MCF 10A (cell line): ENCODE results near the gene STEEP1. TPM values are rescaled to one million over a fixed set of nuclear protein-coding genes. Genes with fewer than 3 reads are reported as not detected.

ENCODE experiments used
- BruUV-seq: library from RNA; stranded (reverse); fragments of 400-500 nt; replicated peaks from 2 replicates; lab custom pipeline; 2021; lab: Mats Ljungman, UMichigan
- CTCF ChIA-PET: fragments of 300-600 bp; sonication (Branson Sonifier 250); formaldehyde crosslinking; extraction: SDS; loops from one replicate; lab custom pipeline; 2021; ENCODE audit warnings: antibody characterized with exemption, inconsistent platforms; lab: Yijun Ruan, JAX
- POLR2A ChIA-PET: fragments of 300-600, 350-650 bp; sonication (Branson Sonifier 250); formaldehyde crosslinking; extraction: SDS; loops from one replicate; lab custom pipeline; 2020; ENCODE audit warnings: antibody characterized with exemption, inconsistent platforms; lab: Yijun Ruan, JAX
- DNase-seq: peaks from one replicate; pipeline ENCODE4 v3.0.0-alpha.2; 2018; ENCODE audit not compliant: unreplicated experiment
- H3K27ac Mint-ChIP-seq: one replicate; pipeline ENCODE4 v1.8.0; 2022; ENCODE audit warnings: mild to moderate bottlenecking, low read depth, mixed read lengths; ENCODE audit not compliant: unreplicated experiment
- H3K27me3 Mint-ChIP-seq: one replicate; pipeline ENCODE4 v1.8.0; 2022; ENCODE audit warnings: mixed read lengths; ENCODE audit not compliant: insufficient read depth, unreplicated experiment
- H3K36me3 Mint-ChIP-seq: one replicate; pipeline ENCODE4 v1.8.0; 2022; ENCODE audit warnings: mild to moderate bottlenecking, moderate library complexity, mixed read lengths; ENCODE audit not compliant: insufficient read depth, unreplicated experiment
- H3K4me1 Mint-ChIP-seq: one replicate; pipeline ENCODE4 v1.8.0; 2022; ENCODE audit warnings: mixed read lengths; ENCODE audit not compliant: insufficient read depth, unreplicated experiment
- H3K4me3 Mint-ChIP-seq: one replicate; pipeline ENCODE4 v1.8.0; 2022; ENCODE audit warnings: mild to moderate bottlenecking, moderate library complexity, mixed read lengths; ENCODE audit not compliant: unreplicated experiment
- H3K9me3 Mint-ChIP-seq: one replicate; pipeline ENCODE4 v1.8.0; 2022; ENCODE audit warnings: mixed read lengths; ENCODE audit not compliant: unreplicated experiment
- intact Hi-C: fragments of 100-400 bp; cut with micrococcal nuclease; formaldehyde crosslinking; loops from 2 replicates; pipeline ENCODE4 v1.14.1; 2022
- total RNA-seq: library from RNA; stranded (reverse); gene quantifications from 2 replicates; pipeline ENCODE4 v1.2.3, GENCODE V29; 2022
- TF ChIP-seq, protein P1 (sequence below): fragments of 200-600 bp; IDR thresholded peaks from one replicate; pipeline ENCODE4 v1.8.0; 2022; ENCODE audit warnings: antibody characterized with exemption, mild to moderate bottlenecking; ENCODE audit not compliant: unreplicated experiment

Gene STEEP1
- total RNA-seq, 1 experiment from 2014 or later = 23.6 TPM

DNA sequence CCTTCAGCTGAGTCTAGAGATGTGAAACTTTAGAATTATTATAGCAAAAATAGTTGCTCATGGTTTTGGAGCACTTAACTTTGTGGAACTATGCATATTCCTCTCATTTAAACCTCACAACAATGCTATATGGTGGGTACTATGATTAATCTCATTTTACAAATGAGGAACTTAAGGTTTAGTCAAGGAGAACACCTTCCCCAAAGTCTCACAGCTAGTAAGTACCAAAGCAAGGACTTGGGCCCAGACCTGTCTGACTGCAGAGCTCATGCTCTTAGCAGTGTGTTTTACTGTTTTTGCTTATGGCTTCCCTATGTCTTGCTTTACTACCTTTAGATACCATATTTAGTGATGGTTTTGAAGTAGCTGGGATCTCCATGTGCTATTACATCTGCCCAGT lies 14.2 kb upstream of the STEEP1 start:
- DNase-seq = no peak
- POLR2A ChIA-PET = no interaction called here
- H3K27ac Mint-ChIP-seq = no peak overlapping the region
- CTCF ChIA-PET = interaction anchor here (0.9 to 1.1 kb wide), 3 partner anchors 63 to 313 kb away, joined by 3 to 5 read pairs (median 3); no protein-coding TSS in a partner anchor
- no peaks in the 10 kb centered on the region for H3K4me1 Mint-ChIP-seq
- no TSS peak for BruUV-seq
- intact Hi-C loops = no loop called here
- no peaks in the 10 kb centered on the region for H3K27me3 Mint-ChIP-seq
- TF ChIP-seq, protein P1, sequence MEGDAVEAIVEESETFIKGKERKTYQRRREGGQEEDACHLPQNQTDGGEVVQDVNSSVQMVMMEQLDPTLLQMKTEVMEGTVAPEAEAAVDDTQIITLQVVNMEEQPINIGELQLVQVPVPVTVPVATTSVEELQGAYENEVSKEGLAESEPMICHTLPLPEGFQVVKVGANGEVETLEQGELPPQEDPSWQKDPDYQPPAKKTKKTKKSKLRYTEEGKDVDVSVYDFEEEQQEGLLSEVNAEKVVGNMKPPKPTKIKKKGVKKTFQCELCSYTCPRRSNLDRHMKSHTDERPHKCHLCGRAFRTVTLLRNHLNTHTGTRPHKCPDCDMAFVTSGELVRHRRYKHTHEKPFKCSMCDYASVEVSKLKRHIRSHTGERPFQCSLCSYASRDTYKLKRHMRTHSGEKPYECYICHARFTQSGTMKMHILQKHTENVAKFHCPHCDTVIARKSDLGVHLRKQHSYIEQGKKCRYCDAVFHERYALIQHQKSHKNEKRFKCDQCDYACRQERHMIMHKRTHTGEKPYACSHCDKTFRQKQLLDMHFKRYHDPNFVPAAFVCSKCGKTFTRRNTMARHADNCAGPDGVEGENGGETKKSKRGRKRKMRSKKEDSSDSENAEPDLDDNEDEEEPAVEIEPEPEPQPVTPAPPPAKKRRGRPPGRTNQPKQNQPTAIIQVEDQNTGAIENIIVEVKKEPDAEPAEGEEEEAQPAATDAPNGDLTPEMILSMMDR = no peak
- H3K4me3 Mint-ChIP-seq = no peak overlapping the region
- peaks cover 6% of the 10 kb centered on the region for H3K36me3 Mint-ChIP-seq
- no peaks in the 10 kb centered on the region for H3K9me3 Mint-ChIP-seq

GRCh38 chrX:119574394-119575266 lies 9.4 kb upstream of the STEEP1 start, which contains the start of gene UBE2A:
UBE2A (plus strand) TSS chrX:119574563; CDS start chrX:119574712, 149 bp downstream.
- intact Hi-C loops = loop anchor here (1.0 kb wide), 1 partner anchor 58 kb away; no protein-coding TSS in a partner anchor
- POLR2A ChIA-PET = interaction anchor here (0.5 to 2.7 kb wide), 19 partner anchors 9 to 676 kb away, joined by 3 to 48 read pairs (median 4); partner anchors contain the start of genes NKRF, RPL39, STEEP1 and ZBTB33
- Mint-ChIP-seq H3K27me3 (no peaks in the 10 kb centered on the region), H3K4me1 (peaks cover 6% of the 10 kb centered on the region), H3K4me3 (peak within 1 kb of the TSS; percentile 76), H3K9me3 (no peaks in the 10 kb centered on the region), H3K27ac (peak within 1 kb of the TSS; percentile 93), H3K36me3 (peaks cover 6% of the 10 kb centered on the region)
- DNase-seq = peak; percentile 83
- CTCF ChIA-PET = interaction anchor here (0.6 to 1.7 kb wide), 5 partner anchors 10 to 569 kb away, joined by 3 to 7 read pairs (median 4); no protein-coding TSS in a partner anchor
- BruUV-seq = no TSS peak
- TF ChIP-seq, protein P1 = peak; percentile 38

DNA sequence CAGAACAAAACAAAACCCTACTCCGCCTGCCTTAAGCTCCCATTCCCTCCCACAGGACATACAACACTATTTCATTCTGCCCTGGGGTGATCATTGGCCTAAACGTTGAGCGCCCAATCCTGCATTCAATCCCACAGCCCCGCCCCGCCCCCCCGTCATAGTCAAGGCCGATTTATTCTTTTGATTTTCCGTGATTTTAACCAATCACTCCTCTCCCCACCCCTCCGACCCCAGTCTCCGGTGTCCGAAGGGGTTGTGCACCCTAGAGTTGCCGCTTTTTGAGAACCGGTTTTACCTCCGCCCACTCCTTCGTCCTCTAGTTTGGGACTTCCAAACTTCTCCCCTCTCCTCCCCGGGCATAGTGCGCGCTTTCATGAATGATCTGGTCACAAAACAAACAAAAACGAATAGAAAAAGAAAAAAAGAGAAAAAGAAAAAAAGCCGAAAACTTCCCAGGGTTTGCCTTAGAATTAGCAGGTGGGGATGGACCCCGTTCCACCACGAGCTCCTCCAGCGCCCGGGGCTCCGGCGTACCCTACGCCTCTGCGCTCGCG lies 8.7 kb upstream of the STEEP1 start:
- POLR2A ChIA-PET = interaction anchor here (0.5 to 2.7 kb wide), 15 partner anchors 9 to 677 kb away, joined by 3 to 48 read pairs (median 4); partner anchors contain the start of genes NKRF, RPL39, STEEP1 and ZBTB33
- Mint-ChIP-seq H3K4me1 (peaks cover 6% of the 10 kb centered on the region), H3K36me3 (peaks cover 6% of the 10 kb centered on the region), H3K4me3 (peak overlapping the region; percentile 76), H3K9me3 (no peaks in the 10 kb centered on the region), H3K27me3 (no peaks in the 10 kb centered on the region), H3K27ac (peak overlapping the region; percentile 93)
- DNase-seq = peak; percentile 42
- TF ChIP-seq, protein P1 = no peak
- BruUV-seq = no TSS peak
- CTCF ChIA-PET = interaction anchor here (0.5 to 1.7 kb wide), 4 partner anchors 10 to 93 kb away, joined by 3 to 7 read pairs (median 4); no protein-coding TSS in a partner anchor
- intact Hi-C loops = loop anchor here (1.0 kb wide), 1 partner anchor 58 kb away; no protein-coding TSS in a partner anchor
